DMS153 treated with DMSO at 0.1 percent for 48 hours (cell line): ENCODE data around the gene MCCC1.

Source experiments
- DNase-seq: peaks from one replicate; lab custom pipeline; 2025; ENCODE audit not compliant: unreplicated experiment; lab: John Stamatoyannopoulos, UW

Gene MCCC1

GRCh38 chr3:182983876-182984275, 115.4 kb downstream of the MCCC1 start:
- no peak for DNase-seq

GRCh38 chr3:182981038-182981380, 118.3 kb downstream of the MCCC1 start:
- DNase-seq = no peak

DNA sequence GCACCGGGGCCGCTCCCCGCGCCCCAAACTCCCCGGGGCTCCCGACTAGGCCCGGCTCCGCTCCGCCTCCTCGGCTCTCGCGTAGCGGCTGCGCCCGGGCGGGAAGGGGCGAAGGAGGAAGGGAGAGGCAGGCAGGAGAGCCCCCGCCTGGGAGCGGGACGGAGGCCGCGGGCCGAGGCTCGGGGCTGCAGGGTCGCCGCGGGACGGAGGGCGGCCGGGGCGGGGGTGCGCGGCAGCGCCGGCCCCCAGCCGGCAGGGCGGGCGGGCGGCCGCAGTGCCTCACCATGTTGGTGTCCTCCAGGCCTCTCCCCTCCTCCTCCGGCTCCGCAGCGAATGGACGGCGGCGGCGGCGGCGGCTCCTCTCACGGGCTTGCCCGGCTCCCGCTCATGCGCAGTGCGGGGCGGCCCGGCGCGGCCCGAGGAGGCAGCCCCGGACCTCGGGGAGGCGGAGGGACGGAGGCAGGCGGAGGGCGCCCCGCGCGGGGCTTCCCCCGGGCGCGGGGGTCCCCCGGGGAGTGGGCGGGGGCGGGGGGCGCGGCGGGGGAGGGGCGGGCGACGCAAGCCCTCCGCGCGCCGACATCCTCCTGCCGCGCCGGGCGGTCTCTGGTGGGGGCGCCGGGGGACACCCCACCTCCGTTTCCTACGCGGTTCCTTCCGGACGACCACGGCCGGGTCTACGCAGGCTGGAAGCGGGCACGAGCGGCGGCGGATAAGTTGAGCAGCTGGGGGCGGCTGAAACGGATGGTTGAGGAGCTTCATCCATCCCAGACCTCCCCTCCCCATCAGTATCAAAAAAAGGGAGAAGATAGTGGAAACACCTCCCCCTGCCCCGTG, 118.9 kb downstream of the MCCC1 start, which contains the start of gene DCUN1D1:
TSS of gene DCUN1D1 (minus strand) at position 335 of the 834 bp plus-strand sequence. CDS start at position 286, 49 bp downstream.
- peak; percentile 73 for DNase-seq

DNA sequence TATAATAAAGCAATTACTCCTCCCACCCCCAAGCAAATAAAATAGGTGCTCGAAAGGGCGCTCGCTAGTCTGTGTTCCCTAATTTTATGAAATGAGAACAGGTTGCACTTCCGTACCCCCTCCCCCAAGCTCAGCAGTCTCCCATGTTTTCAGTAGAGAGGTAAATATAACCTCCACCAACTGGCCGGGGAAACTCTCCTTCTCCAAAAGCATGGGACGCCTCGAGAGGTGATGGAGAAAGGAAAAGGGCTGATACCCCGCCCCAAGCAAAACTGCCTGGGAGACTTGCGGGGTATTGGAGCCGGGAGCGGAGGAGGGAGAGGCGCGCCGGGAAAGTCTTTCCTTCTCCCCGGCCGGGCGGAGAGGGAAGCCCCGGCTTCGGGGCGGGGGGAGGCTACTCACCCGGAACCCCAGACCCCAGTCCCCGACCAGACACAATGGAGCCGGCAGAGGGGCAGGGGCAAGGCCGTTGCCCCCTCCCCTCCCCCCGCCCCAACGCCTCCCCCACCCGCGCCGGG, 119.6 kb downstream of the MCCC1 start:
- DNase-seq = no peak

DNA sequence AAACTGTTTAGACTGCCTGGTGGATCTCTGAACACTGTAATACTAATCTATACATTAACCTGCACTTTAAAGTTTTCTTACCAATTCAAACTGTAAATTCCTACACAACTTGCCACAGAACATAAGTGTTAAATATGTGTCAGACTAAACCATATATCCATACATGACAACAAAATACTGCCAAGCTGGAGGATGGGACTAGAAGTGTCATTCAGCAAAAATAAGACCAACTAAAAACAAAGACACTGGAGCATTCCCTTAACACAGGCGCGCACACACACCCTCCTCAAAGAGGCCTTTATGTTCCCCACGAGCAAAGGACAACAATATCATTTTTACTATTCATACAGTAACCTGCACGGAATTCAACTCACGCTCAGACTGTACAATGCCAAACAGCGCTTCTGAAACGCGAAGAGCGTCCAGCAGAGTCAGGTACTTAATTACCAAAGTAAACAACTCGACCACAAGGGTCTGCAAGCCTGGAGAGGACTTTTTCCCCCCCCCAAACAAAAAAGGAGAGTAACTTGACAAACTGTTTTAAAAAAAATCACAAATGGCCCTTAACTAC, 120.1 kb downstream of the MCCC1 start:
- DNase-seq = peak; percentile 21

DNA sequence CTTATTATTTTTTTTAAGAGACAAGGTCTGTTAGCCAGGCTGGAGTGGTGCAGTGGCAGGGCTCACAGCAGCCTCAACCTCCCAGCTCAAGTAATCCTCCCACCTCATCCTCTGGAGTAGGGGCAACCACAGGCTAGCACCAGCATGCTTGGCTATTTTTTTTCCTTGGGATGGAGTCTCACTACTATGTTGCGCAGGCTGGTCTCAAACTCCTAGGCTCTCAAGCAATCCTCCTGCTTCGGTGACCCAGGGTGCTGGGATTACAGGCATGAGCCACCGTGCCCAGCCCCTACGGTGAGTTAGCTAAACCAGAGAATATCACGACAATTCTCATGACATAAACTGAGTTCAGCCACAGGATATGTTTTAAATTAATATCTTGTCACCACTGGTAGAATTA, 120.9 kb downstream of the MCCC1 start:
- DNase-seq = no peak

- no peak for DNase-seq
Observed at GRCh38 chr3:182973047-182973446, 126.2 kb downstream of the MCCC1 start.

GRCh38 chr3:182972387-182972786, 126.9 kb downstream of the MCCC1 start:
- DNase-seq = no peak

DNA sequence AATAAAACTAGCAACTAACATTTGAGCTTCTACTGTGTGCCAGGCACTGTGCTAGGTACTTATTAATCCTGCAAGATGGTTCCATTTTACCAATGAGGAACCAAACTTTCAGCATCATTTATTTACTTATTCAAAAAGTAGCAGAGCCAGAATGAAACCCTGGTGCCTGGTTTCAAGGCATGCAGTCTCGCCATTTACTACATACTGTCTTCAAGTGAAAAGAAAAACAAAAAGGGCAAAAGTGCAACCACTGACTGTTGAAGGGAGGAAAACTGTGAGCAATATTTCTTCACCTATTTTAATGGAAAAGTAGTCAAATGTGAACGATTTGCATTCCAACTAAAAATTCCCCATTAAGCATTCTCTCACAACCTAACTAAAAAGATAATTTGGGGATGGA, 127.7 kb downstream of the MCCC1 start:
- no peak for DNase-seq

DNA sequence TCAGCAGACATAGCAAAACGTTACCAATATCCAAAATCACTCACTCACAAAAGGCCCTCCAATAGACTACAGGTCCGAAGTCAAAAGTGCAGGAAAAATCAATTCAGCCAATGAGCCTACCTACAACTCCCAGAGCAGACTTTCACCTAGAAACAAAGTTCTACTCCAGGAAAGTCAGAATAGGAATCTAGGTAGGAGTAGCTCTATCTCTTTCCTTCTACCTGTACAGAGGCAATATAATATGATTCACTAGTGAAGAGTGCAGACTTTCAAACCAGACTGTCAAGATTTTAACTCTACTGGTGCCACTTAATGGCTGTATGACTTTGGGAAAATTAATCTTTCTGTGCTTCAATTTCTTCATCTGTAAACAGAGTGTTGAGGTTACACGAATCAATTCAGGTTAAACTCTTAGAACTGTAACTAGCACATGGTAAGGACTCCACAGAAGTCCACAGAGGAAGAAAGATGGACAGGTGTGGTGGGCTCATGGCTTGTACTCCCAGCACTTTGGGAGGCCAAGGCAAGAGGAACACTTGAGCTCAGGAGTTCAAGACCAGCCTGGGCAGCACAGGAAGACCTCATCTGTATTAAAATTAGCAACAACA, 128.4 kb downstream of the MCCC1 start:
- no peak for DNase-seq

GRCh38 chr3:182969853-182970252, 129.4 kb downstream of the MCCC1 start:
- no peak for DNase-seq

- DNase-seq = no peak
Observed at GRCh38 chr3:182969277-182969676, 130.0 kb downstream of the MCCC1 start.

GRCh38 chr3:182967218-182968204, 131.8 kb downstream of the MCCC1 start:
- no peak for DNase-seq

- DNase-seq = no peak
Observed at GRCh38 chr3:182965861-182966366, 133.4 kb downstream of the MCCC1 start.
